ENCODE measurements around the gene SLC25A40.
"Not testable (repeated sequence)": the region's sequence is repeated elsewhere in the genome, so short reads cannot be mapped to it uniquely, and the experiment has no call there.

Gene SLC25A40

DNA sequence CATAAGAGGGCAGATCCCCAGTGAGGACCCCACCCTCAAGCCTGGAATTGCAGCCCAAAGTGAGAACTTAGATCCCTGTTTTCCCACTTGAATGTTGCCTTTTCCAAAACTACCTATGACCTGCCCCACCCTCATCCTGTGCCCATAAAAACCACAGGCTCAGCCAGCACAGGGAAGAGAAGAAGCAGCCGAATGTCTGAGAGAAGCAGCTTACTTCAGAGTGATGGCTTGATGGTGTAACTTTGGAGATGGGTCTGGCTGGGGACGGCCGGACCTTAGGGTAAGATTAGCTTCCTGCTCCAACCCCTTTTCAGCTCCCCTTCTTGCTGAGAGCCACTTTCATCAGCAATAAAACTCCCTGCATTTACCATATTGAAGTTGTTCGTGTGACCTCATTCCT is 5.7 kb downstream of the SLC25A40 start:
- Histone ChIP-seq H3K36me3 (ENCODE audit: control insufficient read depth in 1 of 2, insufficient read depth in 2 of 2, low read depth in 1 of 2, low read length in 2 of 2) (peaks cover 12% of the 10 kb centered on the region in 2 experiments), H3K9me3 (ENCODE audit: control insufficient read depth, low read length) (peaks cover 41% of the 10 kb centered on the region), H3K4me2 (ENCODE audit: low read length, poor library complexity, severe bottlenecking) (no peak overlapping the region), H3K18ac (ENCODE audit: low read depth in 1 of 2, low read length in 2 of 2) (no peak overlapping the region), H3K79me1 (replicated peaks; ENCODE audit: low read length, poor library complexity, severe bottlenecking) (peaks cover 41% of the 10 kb centered on the region), H4K91ac (ENCODE audit: low read length) (no peak overlapping the region), H2BK120ac (ENCODE audit: low read depth, low read length) (no peak overlapping the region), H2BK12ac (ENCODE audit: low read length in 2 of 2) (no peak overlapping the region), H2AK5ac (ENCODE audit: low read length, severe bottlenecking) (no peak overlapping the region), H3K4me3 (ENCODE audit: insufficient read depth in 1 of 2, low read depth in 1 of 2, low read length in 2 of 2) (no peak overlapping the region), H2BK15ac (ENCODE audit: low read depth, poor library complexity, severe bottlenecking) (no peak overlapping the region), H3K4me1 (ENCODE audit: control insufficient read depth, insufficient read depth, low read depth, low read length) (no peaks in the 10 kb centered on the region), H3K27me3 (ENCODE audit: control insufficient read depth in 1 of 2, insufficient read depth in 1 of 2, low read length in 2 of 2) (no peaks in the 10 kb centered on the region), H4K8ac (ENCODE audit: low read length) (no peak overlapping the region), H3K23ac (ENCODE audit: low read length in 2 of 2) (no peak overlapping the region), H3K4ac (ENCODE audit: low read depth in 1 of 2, low read length in 2 of 2) (no peak overlapping the region), H3K14ac (ENCODE audit: low read length in 2 of 2) (no peak overlapping the region), H2BK5ac (ENCODE audit: low read depth, low read length, poor library complexity, severe bottlenecking) (no peak overlapping the region), H2AFZ (ENCODE audit: low read depth, low read length) (no peak overlapping the region), H3K27ac (ENCODE audit: low read length, poor library complexity, severe bottlenecking) (no peak overlapping the region), H3K9ac (ENCODE audit: low read length) (no peak overlapping the region)
- no peak for DNase-seq
- WGBS, result 94% methylated on average over 3 of the region's 4 CpGs

DNA sequence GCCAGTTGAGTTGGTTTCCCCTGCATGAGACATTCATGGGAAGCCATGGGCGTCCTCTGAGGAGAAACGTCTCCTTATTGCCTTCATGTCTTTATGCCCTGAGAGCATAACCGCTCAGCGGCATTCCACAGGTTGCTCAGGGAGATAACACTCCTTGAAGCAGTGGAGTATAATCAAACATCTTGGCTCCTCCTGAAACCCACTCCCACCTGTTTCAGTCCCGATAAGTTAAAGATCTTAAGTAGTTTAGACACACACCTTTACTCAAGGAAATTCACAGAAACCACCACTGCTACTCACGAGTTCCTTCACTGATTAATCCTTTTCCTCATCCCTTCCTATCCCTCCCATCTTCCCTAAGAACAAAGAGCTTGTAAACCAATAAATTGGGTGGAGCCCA is 9.6 kb downstream of the SLC25A40 start:
- H4K8ac ChIP-seq (ENCODE audit: low read length); H2AK5ac ChIP-seq (ENCODE audit: low read length, severe bottlenecking); H3K4ac ChIP-seq (ENCODE audit: low read depth in 1 of 2, low read length in 2 of 2); H3K4me3 ChIP-seq (ENCODE audit: insufficient read depth in 1 of 2, low read depth in 1 of 2, low read length in 2 of 2); H4K91ac ChIP-seq (ENCODE audit: low read length); H3K9ac ChIP-seq (ENCODE audit: low read length); H2BK5ac ChIP-seq (ENCODE audit: low read depth, low read length, poor library complexity, severe bottlenecking); H3K23ac ChIP-seq (ENCODE audit: low read length in 2 of 2); H2BK120ac ChIP-seq (ENCODE audit: low read depth, low read length); H3K18ac ChIP-seq (ENCODE audit: low read depth in 1 of 2, low read length in 2 of 2); H3K27ac ChIP-seq (ENCODE audit: low read length, poor library complexity, severe bottlenecking); H2AFZ ChIP-seq (ENCODE audit: low read depth, low read length); H3K14ac ChIP-seq (ENCODE audit: low read length in 2 of 2); DNase-seq; H2BK15ac ChIP-seq (ENCODE audit: low read depth, poor library complexity, severe bottlenecking); H3K4me1 ChIP-seq (ENCODE audit: control insufficient read depth, insufficient read depth, low read depth, low read length); H3K4me2 ChIP-seq (ENCODE audit: low read length, poor library complexity, severe bottlenecking); H3K27me3 ChIP-seq (ENCODE audit: control insufficient read depth in 1 of 2, insufficient read depth in 1 of 2, low read length in 2 of 2); H2BK12ac ChIP-seq (ENCODE audit: low read length in 2 of 2): not testable (repeated sequence)
- Histone ChIP-seq H3K79me1 (replicated peaks; ENCODE audit: low read length, poor library complexity, severe bottlenecking) (peaks cover 48% of the 10 kb centered on the region), H3K9me3 (ENCODE audit: control insufficient read depth, low read length) (peaks cover 39% of the 10 kb centered on the region), H3K36me3 (ENCODE audit: control insufficient read depth in 1 of 2, insufficient read depth in 2 of 2, low read depth in 1 of 2, low read length in 2 of 2) (peaks cover 12 to 13% of the 10 kb centered on the region in 2 experiments)
- 98% methylated on average over 6 of the region's 6 CpGs for WGBS

DNA sequence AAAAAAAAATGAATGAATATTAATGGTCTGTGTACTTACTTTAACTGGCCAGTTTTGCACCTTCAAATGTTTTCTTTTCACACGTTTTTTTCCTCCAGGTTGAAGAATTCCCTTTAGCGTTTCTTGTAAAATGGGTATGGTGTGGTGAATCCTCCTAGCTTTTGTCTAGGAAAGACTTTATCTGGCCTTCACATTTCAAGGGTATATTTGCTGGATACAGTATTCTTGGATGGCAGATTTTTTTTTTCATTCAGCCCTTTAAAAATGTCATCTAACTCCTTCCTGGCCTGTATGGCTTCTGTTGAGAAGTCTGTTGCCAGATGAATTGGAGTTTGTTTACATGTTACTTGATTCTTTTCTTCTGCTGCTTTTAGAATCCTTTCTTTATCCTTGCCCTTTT is 10.1 kb downstream of the SLC25A40 start:
- Histone ChIP-seq H3K27me3 (ENCODE audit: control insufficient read depth in 1 of 2, insufficient read depth in 1 of 2, low read length in 2 of 2) (no peaks in the 10 kb centered on the region), H3K4me1 (ENCODE audit: control insufficient read depth, insufficient read depth, low read depth, low read length) (no peaks in the 10 kb centered on the region), H3K4me3 (ENCODE audit: insufficient read depth in 1 of 2, low read depth in 1 of 2, low read length in 2 of 2) (no peak overlapping the region), H3K14ac (ENCODE audit: low read length in 2 of 2) (no peak overlapping the region), H2AFZ (ENCODE audit: low read depth, low read length) (no peak overlapping the region), H3K4ac (ENCODE audit: low read depth in 1 of 2, low read length in 2 of 2) (no peak overlapping the region), H3K36me3 (ENCODE audit: control insufficient read depth in 1 of 2, insufficient read depth in 2 of 2, low read depth in 1 of 2, low read length in 2 of 2) (peaks cover 12 to 13% of the 10 kb centered on the region in 2 experiments), H2BK5ac (ENCODE audit: low read depth, low read length, poor library complexity, severe bottlenecking) (no peak overlapping the region), H3K4me2 (ENCODE audit: low read length, poor library complexity, severe bottlenecking) (no peak overlapping the region), H4K91ac (ENCODE audit: low read length) (no peak overlapping the region), H2BK120ac (ENCODE audit: low read depth, low read length) (no peak overlapping the region), H3K27ac (ENCODE audit: low read length, poor library complexity, severe bottlenecking) (no peak overlapping the region), H2BK12ac (ENCODE audit: low read length in 2 of 2) (no peak overlapping the region), H3K9me3 (ENCODE audit: control insufficient read depth, low read length) (peaks cover 34% of the 10 kb centered on the region), H3K23ac (ENCODE audit: low read length in 2 of 2) (no peak overlapping the region), H3K18ac (ENCODE audit: low read depth in 1 of 2, low read length in 2 of 2) (no peak overlapping the region), H3K9ac (ENCODE audit: low read length) (no peak overlapping the region), H3K79me1 (replicated peaks; ENCODE audit: low read length, poor library complexity, severe bottlenecking) (peaks cover 47% of the 10 kb centered on the region), H2BK15ac (ENCODE audit: low read depth, poor library complexity, severe bottlenecking) (no peak overlapping the region), H2AK5ac (ENCODE audit: low read length, severe bottlenecking) (no peak overlapping the region), H4K8ac (ENCODE audit: low read length) (no peak overlapping the region)
- 94% methylated on average over 2 of the region's 2 CpGs for WGBS
- DNase-seq, result no peak

DNA sequence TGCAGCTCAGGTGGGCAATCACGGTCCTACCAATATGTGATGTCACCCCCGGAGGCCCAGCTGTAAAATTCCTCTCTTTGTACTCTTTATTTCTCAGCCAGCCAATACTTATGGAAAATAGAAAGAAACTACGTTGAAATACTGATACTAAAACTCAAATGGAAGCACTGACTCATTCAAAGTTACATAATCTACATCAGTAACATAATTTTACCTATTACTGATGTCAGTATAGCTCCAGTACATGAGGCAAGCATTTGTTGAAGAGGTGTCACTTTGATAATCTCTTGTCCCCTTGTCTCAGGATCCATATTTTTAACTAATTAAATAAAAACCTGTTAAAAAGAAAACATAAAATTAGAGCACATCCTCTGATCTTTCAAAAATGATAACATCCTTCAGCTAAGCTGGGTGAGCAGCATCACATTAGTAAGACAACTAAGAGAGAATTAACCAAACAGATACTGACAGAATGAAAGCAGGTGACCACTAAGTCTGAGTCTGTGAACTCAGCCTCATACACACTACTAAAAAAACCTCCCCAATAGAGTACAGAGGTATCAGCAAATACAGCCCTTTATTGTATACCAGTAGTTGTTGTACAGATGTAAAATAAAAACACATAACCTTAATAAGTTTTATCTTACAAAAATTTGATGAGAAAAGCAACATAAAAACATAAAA is 17.6 kb downstream of the SLC25A40 start:
- Histone ChIP-seq H3K14ac (ENCODE audit: low read length in 2 of 2) (no peak overlapping the region), H2BK12ac (ENCODE audit: low read length in 2 of 2) (no peak overlapping the region), H3K9me3 (ENCODE audit: control insufficient read depth, low read length) (peaks cover 6% of the 10 kb centered on the region)

More for the DNA sequence above, 17.6 kb downstream of the SLC25A40 start:
- H3K27ac ChIP-seq (ENCODE audit: low read length, poor library complexity, severe bottlenecking), result no peak overlapping the region
- H3K4me2 ChIP-seq (ENCODE audit: low read length, poor library complexity, severe bottlenecking), result no peak overlapping the region
- H2BK15ac ChIP-seq (ENCODE audit: low read depth, poor library complexity, severe bottlenecking), result no peak overlapping the region
- H3K23ac ChIP-seq (ENCODE audit: low read length in 2 of 2), result no peak overlapping the region
- H2BK120ac ChIP-seq (ENCODE audit: low read depth, low read length), result no peak overlapping the region
- no peak overlapping the region for H2AFZ ChIP-seq (ENCODE audit: low read depth, low read length)
- WGBS, result 98% methylated on average over 3 of the region's 3 CpGs
- H3K27me3 ChIP-seq (ENCODE audit: control insufficient read depth in 1 of 2, insufficient read depth in 1 of 2, low read length in 2 of 2), result no peaks in the 10 kb centered on the region
- H3K36me3 ChIP-seq (ENCODE audit: control insufficient read depth in 1 of 2, insufficient read depth in 2 of 2, low read depth in 1 of 2, low read length in 2 of 2), result peaks cover 0 to 53% of the 10 kb centered on the region in 2 experiments
- H3K9ac ChIP-seq (ENCODE audit: low read length), result no peak overlapping the region
- no peak for DNase-seq
- peaks cover 7% of the 10 kb centered on the region for H3K79me1 ChIP-seq (replicated peaks; ENCODE audit: low read length, poor library complexity, severe bottlenecking)
- no peak overlapping the region for H4K91ac ChIP-seq (ENCODE audit: low read length)
- no peak overlapping the region for H2AK5ac ChIP-seq (ENCODE audit: low read length, severe bottlenecking)
- no peak overlapping the region for H3K18ac ChIP-seq (ENCODE audit: low read depth in 1 of 2, low read length in 2 of 2)
- no peaks in the 10 kb centered on the region for H3K4me1 ChIP-seq (ENCODE audit: control insufficient read depth, insufficient read depth, low read depth, low read length)
- H2BK5ac ChIP-seq (ENCODE audit: low read depth, low read length, poor library complexity, severe bottlenecking), result no peak overlapping the region
- no peak overlapping the region for H3K4me3 ChIP-seq (ENCODE audit: insufficient read depth in 1 of 2, low read depth in 1 of 2, low read length in 2 of 2)
- H3K4ac ChIP-seq (ENCODE audit: low read depth in 1 of 2, low read length in 2 of 2), result no peak overlapping the region
- H4K8ac ChIP-seq (ENCODE audit: low read length), result no peak overlapping the region

All from mesenchymal stem cell (in vitro differentiated cells and primary cell).